ENCODE data around the gene NIPAL4. TPM values are rescaled to one million over a fixed set of nuclear protein-coding genes. Genes with fewer than 3 reads are reported as not detected.

The NIPAL4 gene
- total RNA-seq, 4 donors from 2014 or later = 0.33 TPM; not detected in 3

DNA sequence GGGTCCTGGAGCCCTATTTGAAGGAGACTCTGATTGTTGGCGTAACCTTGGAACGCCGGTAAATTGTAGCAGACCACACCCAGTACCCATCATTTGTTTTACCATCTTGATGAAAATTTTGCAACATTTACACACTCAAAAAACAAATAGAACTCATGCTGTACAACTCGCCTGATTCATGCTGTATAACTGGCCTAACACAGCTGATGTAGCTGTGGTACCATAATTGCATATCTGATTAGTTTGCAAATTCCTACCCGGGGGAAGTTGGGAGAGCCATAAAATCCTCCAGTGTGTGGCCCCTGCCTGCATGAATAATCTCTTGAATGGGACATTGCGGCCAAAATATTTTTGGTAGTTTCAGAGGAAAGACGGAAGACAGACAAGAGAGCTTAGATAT, 9.7 kb downstream of the NIPAL4 start:
- no peak for TF ChIP-seq POLR2A (IDR thresholded peaks at IDR 0.05)
- TF ChIP-seq, protein P1, sequence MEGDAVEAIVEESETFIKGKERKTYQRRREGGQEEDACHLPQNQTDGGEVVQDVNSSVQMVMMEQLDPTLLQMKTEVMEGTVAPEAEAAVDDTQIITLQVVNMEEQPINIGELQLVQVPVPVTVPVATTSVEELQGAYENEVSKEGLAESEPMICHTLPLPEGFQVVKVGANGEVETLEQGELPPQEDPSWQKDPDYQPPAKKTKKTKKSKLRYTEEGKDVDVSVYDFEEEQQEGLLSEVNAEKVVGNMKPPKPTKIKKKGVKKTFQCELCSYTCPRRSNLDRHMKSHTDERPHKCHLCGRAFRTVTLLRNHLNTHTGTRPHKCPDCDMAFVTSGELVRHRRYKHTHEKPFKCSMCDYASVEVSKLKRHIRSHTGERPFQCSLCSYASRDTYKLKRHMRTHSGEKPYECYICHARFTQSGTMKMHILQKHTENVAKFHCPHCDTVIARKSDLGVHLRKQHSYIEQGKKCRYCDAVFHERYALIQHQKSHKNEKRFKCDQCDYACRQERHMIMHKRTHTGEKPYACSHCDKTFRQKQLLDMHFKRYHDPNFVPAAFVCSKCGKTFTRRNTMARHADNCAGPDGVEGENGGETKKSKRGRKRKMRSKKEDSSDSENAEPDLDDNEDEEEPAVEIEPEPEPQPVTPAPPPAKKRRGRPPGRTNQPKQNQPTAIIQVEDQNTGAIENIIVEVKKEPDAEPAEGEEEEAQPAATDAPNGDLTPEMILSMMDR (IDR thresholded peaks at IDR 0.05) = no peak
- intact Hi-C loops (cut with DNase I) = loop anchor here (10.0 kb wide), 2 partner anchors 105 to 275 kb away; partner anchors contain the start of gene LSM11
- Histone ChIP-seq H3K4me3 (replicated peaks in 1 of 3) (no peak overlapping the region), H3K4me1 (peaks cover 12 to 20% of the 10 kb centered on the region in 2 donors), H3K27ac (no peak overlapping the region), H3K27me3 (no peaks in the 10 kb centered on the region), H3K36me3 (no peaks in the 10 kb centered on the region), H3K9me3 (no peaks in the 10 kb centered on the region)
- no peak for DNase-seq
- 79 to 87% methylated on average over 7 of the region's 7 CpGs for whole genome bisulfite sequencing, 2 donors

DNA sequence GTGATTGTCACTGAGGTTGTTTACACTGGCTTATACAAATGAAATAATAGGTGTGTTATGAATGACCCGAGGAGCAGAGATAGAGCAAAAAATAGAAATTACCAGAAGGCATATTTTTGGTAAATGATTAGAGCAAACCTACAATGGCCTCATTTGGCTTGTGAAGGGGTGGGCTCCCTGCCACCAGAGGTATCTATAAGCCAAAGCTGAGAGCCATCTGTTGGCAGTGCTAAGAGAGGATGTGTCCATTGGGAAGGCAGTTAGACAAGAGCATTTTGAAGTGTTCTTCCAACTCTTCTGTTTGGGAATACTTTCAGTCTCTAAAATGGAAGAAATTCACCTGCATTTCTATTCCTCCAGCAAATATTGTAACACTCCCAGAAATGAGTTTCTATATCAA, 10.6 kb downstream of the NIPAL4 start:
- no peaks in the 10 kb centered on the region for H3K36me3 ChIP-seq
- peaks cover 12 to 20% of the 10 kb centered on the region in 2 donors for H3K4me1 ChIP-seq
- intact Hi-C loops (cut with DNase I) = loop anchor here (10.0 kb wide), 2 partner anchors 106 to 274 kb away; partner anchors contain the start of gene LSM11

DNA sequence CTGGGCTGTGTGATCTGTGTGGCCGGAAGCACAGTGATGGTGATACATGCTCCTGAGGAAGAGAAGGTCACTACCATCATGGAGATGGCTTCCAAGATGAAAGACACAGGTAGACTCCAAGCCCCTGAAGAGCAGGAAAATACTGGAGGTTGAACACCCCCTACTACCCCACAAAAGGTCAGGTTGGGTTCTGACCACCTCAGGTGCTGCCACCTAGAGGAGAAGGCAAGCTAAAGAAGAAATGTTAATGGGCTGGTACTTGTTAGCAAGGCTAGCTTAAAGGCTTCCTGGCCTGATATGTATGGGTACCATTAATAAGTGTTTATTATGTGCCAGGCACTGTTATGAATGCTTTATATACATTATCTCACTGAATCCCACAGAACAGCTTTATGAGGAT, 11.7 kb downstream of the NIPAL4 start:
- H3K27ac ChIP-seq = no peak overlapping the region
- TF ChIP-seq, protein P1 (IDR thresholded peaks at IDR 0.05) = peak; percentile 13 to 43 (median 26)
- no peak for TF ChIP-seq POLR2A (IDR thresholded peaks at IDR 0.05)
- no peak for DNase-seq
- peaks cover 12 to 20% of the 10 kb centered on the region in 2 donors for H3K4me1 ChIP-seq
- H3K27me3 ChIP-seq = no peaks in the 10 kb centered on the region
- no peaks in the 10 kb centered on the region for H3K9me3 ChIP-seq
- H3K4me3 ChIP-seq (replicated peaks in 1 of 3) = no peak overlapping the region
- no peaks in the 10 kb centered on the region for H3K36me3 ChIP-seq
- WGBS, 2 donors = 100% methylated on average over 1 of the region's 1 CpG
- intact Hi-C loops (cut with DNase I) = loop anchor here (10.0 kb wide), 2 partner anchors 107 to 273 kb away; partner anchors contain the start of gene LSM11

More for the DNA sequence above, 10.6 kb downstream of the NIPAL4 start:
- DNase-seq = no peak
- 77% methylated on average over 1 of the region's 1 CpG for WGBS, 2 donors
- no peak for TF ChIP-seq POLR2A (IDR thresholded peaks at IDR 0.05)
- TF ChIP-seq, protein P1 (IDR thresholded peaks at IDR 0.05) = no peak
- Histone ChIP-seq H3K27me3 (no peaks in the 10 kb centered on the region), H3K9me3 (no peaks in the 10 kb centered on the region), H3K27ac (no peak overlapping the region), H3K4me3 (replicated peaks in 1 of 3) (no peak overlapping the region)

DNA sequence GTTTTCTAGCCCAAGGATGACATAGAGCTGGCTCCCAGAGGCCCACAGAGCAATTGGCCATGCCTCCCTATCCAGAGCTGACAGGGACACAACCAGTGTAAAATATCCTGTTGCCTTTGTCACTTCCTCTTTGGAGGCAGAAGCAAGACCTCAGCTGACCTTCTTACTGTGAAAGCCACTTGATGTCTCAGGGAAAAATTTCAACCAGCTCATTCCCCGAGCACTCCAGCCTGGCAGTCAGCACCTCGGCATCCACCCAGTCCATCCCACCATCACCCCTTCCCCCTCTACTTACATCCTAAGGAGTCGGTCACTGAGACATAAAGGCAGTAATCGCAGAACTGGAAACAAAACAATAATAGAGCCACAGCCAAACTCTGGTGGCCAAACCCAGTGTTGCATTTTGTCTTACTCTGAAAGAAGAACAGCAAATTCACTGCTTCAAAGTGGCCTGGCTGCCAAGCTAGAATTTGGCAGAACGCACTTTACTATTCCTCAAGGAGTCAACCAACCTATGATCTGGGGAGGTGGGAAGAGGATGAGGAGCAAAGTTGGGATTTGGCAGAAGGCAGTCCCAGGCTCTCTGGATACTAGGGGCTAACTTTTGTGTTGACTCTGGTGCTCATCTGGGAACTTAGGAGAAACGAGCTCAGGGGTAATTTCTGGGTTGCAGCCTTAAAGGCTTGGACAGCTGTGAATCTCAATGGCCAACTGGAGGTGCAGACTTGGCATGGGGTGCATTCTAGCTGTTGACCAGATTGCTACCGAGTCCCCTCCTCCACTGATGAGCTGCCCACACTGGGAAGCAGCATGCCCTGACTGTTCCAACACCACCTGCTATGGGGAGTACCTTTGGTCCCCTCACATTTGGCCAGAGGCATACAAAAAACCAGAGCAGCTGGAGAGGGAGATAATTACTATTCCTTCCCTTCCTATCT, 13.6 kb downstream of the NIPAL4 start:
- Histone ChIP-seq H3K27ac (peak overlapping the region; percentile 9 to 51 (median 27)), H3K27me3 (no peaks in the 10 kb centered on the region), H3K4me3 (replicated peaks in 1 of 3) (no peak overlapping the region), H3K36me3 (no peaks in the 10 kb centered on the region), H3K9me3 (no peaks in the 10 kb centered on the region), H3K4me1 (peaks cover 12 to 20% of the 10 kb centered on the region in 2 donors)
- peak; percentile 70 to 73 for DNase-seq
- 29 to 36% methylated on average over 7 of the region's 7 CpGs for WGBS, 2 donors
- TF ChIP-seq, protein P1 (IDR thresholded peaks at IDR 0.05) = peak in 4 of 6 experiments; percentile 10 to 49 (median 30)
- TF ChIP-seq POLR2A (IDR thresholded peaks at IDR 0.05) = no peak
- intact Hi-C loops (cut with DNase I) = loop anchor here (10.0 kb wide), 2 partner anchors 109 to 271 kb away; partner anchors contain the start of gene LSM11
